ENCODE data around the gene SF3B3. TPM values are rescaled to one million over a fixed set of nuclear protein-coding genes. Genes with fewer than 3 reads are reported as not detected.
"Not testable (repeated sequence)": the region's sequence is repeated elsewhere in the genome, so short reads cannot be mapped to it uniquely, and the experiment has no call there.

Gene SF3B3
- total and polyA plus RNA-seq, 10 of the 15 experiments (the other 5 are each of a cell fraction or from before 2014, with no cell fraction given) = 134 to 453 (median 215) TPM

- intact Hi-C loops (cut with micrococcal nuclease; ENCODE audit: unreplicated experiment); CTCF ChIA-PET; FAIRE-seq; H3K36me3 ChIP-seq (ENCODE audit: control insufficient read depth in 2 of 2, insufficient read depth in 2 of 2, low read length in 1 of 2); H3K9ac ChIP-seq (ENCODE audit: control insufficient read depth, insufficient read depth, low read length); H3K79me2 ChIP-seq (ENCODE audit: control insufficient read depth, insufficient read depth, low read length); H3K4me2 ChIP-seq (ENCODE audit: control insufficient read depth, insufficient read depth); H3K27me3 ChIP-seq (replicated peaks in 1 of 2; ENCODE audit: control insufficient read depth in 2 of 2, insufficient read depth in 2 of 2, low read length in 1 of 2); H3K4me1 ChIP-seq (ENCODE audit: control insufficient read depth, insufficient read depth, low read length); H4K20me1 ChIP-seq (ENCODE audit: control insufficient read depth, insufficient read depth); H2AFZ ChIP-seq (ENCODE audit: control insufficient read depth, low read depth, low read length); BruUV-seq (replicated peaks); ATAC-seq; DNase-seq (ENCODE audit: low read depth, low spot score); H3K4me3 ChIP-seq; POLR2A ChIA-PET; in situ Hi-C loops (cut with MboI); RAD21 ChIA-PET (ENCODE audit: unreplicated experiment); H3K27ac ChIP-seq (ENCODE audit: control insufficient read depth, insufficient read depth); H3K9me3 ChIP-seq (replicated peaks; ENCODE audit: control insufficient read depth, insufficient read depth, low read length): not testable (repeated sequence)
- 48% methylated on average over 3 of the region's 3 CpGs for WGBS (ENCODE audit: insufficient coverage, insufficient replicate concordance, low lambda C conversion rate, missing lambda C conversion rate)
- SMC1A ChIA-PET (ENCODE audit: uncharacterized antibody, unreplicated experiment) = interaction anchor here (1.0 kb wide), 1 partner anchor 8 kb away, joined by 3 read pairs; no protein-coding TSS in a partner anchor
Measured at GRCh38 chr16:70589416-70589815, 65.8 kb downstream of the SF3B3 start.

- no peak overlapping the region for H2AFZ ChIP-seq (ENCODE audit: control insufficient read depth, low read depth, low read length)
- CTCF ChIA-PET = no interaction called here
- no peak for ATAC-seq
Measured at GRCh38 chr16:70589998-70590471, 66.4 kb downstream of the SF3B3 start.

More at GRCh38 chr16:70589998-70590471, 66.4 kb downstream of the SF3B3 start:
- Histone ChIP-seq H3K9me3 (replicated peaks; ENCODE audit: control insufficient read depth, insufficient read depth, low read length) (no peaks in the 10 kb centered on the region), H3K36me3 (ENCODE audit: control insufficient read depth in 2 of 2, insufficient read depth in 2 of 2, low read length in 1 of 2) (no peaks in the 10 kb centered on the region), H3K9ac (ENCODE audit: control insufficient read depth, insufficient read depth, low read length) (no peak overlapping the region), H4K20me1 (ENCODE audit: control insufficient read depth, insufficient read depth) (no peaks in the 10 kb centered on the region), H3K4me2 (ENCODE audit: control insufficient read depth, insufficient read depth) (no peak overlapping the region), H3K79me2 (ENCODE audit: control insufficient read depth, insufficient read depth, low read length) (no peaks in the 10 kb centered on the region), H3K4me3 (no peak overlapping the region), H3K27me3 (replicated peaks in 1 of 2; ENCODE audit: control insufficient read depth in 2 of 2, insufficient read depth in 2 of 2, low read length in 1 of 2) (peaks cover 0 to 1% of the 10 kb centered on the region in 2 experiments; a peak in 1 of 4 replicates), H3K4me1 (ENCODE audit: control insufficient read depth, insufficient read depth, low read length) (no peaks in the 10 kb centered on the region), H3K27ac (ENCODE audit: control insufficient read depth, insufficient read depth) (no peak overlapping the region)
- WGBS (ENCODE audit: insufficient coverage, insufficient replicate concordance, low lambda C conversion rate, missing lambda C conversion rate) = 43% methylated on average over 10 of the region's 10 CpGs
- RAD21 ChIA-PET (ENCODE audit: unreplicated experiment) = no interaction called here
- BruUV-seq (replicated peaks) = no TSS peak
- no peak for FAIRE-seq
- intact Hi-C loops (cut with micrococcal nuclease; ENCODE audit: unreplicated experiment) = loop anchor here (10.0 kb wide), 1 partner anchor 185 kb away; no protein-coding TSS in a partner anchor
- TF ChIP-seq ZSCAN29 (IDR thresholded peaks at IDR 0.05) = no peak
- no peak for TF ChIP-seq ZNF207 (IDR thresholded peaks at IDR 0.05; ENCODE audit: borderline replicate concordance)
- no peak for TF ChIP-seq MTA3 (IDR thresholded peaks at IDR 0.05; ENCODE audit: borderline replicate concordance, low read length)
- TF ChIP-seq MXI1 (IDR thresholded peaks at IDR 0.05; ENCODE audit: low read depth, low read length) = no peak
- no peak for TF ChIP-seq SKIL (IDR thresholded peaks at IDR 0.05; ENCODE audit: low read depth, poor library complexity, severe bottlenecking)
- TF ChIP-seq BHLHE40 (IDR thresholded peaks at IDR 0.05; ENCODE audit: borderline replicate concordance in 1 of 2, low read depth in 2 of 2, low read length in 1 of 2) = no peak
- no peak for TF ChIP-seq FOXK2 (IDR thresholded peaks at IDR 0.05)
- TF ChIP-seq SRF (IDR thresholded peaks at IDR 0.05; ENCODE audit: low read depth in 2 of 2, low read length in 2 of 2) = no peak
- DNase-seq (ENCODE audit: low read depth, low spot score) = no peak
- in situ Hi-C loops (cut with MboI) = no loop called here
- SMC1A ChIA-PET (ENCODE audit: uncharacterized antibody, unreplicated experiment) = no interaction called here
- POLR2A ChIA-PET = interaction anchor here (0.6 kb wide), 1 partner anchor 55 kb away, joined by 4 read pairs; no protein-coding TSS in a partner anchor

Data from GM12878 (cell line).